Fibroblast of lung (primary cell): ENCODE results near the gene HERC2. TPM values are rescaled to one million over a fixed set of nuclear protein-coding genes. Genes with fewer than 3 reads are reported as not detected.

ENCODE experiments used
- DNase-seq, 2 donors: peaks; one replicate each; pipeline versions ENCODE4 v3.0.0 to v3.0.0-alpha.2; 2010; ENCODE audit warnings: low read depth in 2 of 2
- H2AFZ ChIP-seq: 2 replicates; pipeline ENCODE4 v1.5.1; 2012; ENCODE audit warnings: low read length, control low read depth, inconsistent platforms
- H3K27ac ChIP-seq: 2 replicates; pipeline ENCODE4 v1.5.1; 2011; ENCODE audit warnings: low read length, control low read depth; ENCODE audit not compliant: insufficient read depth
- H3K27me3 ChIP-seq: 2 replicates; pipeline ENCODE4 v1.5.1; 2011; ENCODE audit warnings: mild to moderate bottlenecking, low read length; ENCODE audit not compliant: control insufficient read depth, insufficient read depth
- H3K36me3 ChIP-seq: 2 replicates; pipeline ENCODE4 v1.5.1; 2011; ENCODE audit warnings: low read length; ENCODE audit not compliant: control insufficient read depth, insufficient read depth
- H3K4me1 ChIP-seq: 2 replicates; pipeline ENCODE4 v1.5.1; 2011; ENCODE audit warnings: low read length; ENCODE audit not compliant: control insufficient read depth, insufficient read depth; ENCODE audit errors: extremely low read depth
- H3K4me2 ChIP-seq: 2 replicates; pipeline ENCODE4 v1.5.1; 2011; ENCODE audit warnings: low read length, control low read depth; ENCODE audit not compliant: insufficient read depth; ENCODE audit errors: extremely low read depth
- H3K4me3 ChIP-seq, 4 experiments: fragments of 200-600 bp in 1 of 4; sonication (generic) in 1 of 4; replicated peaks in 1 of 4; 2 replicates each; pipeline ENCODE4 v1.5.1; 2011 to 2016; ENCODE audit warnings: low read length in 4 of 4, low read depth in 3 of 4, mild to moderate bottlenecking in 3 of 4, control low read depth in 2 of 4, inconsistent platforms in 1 of 4, mixed read lengths in 1 of 4; ENCODE audit not compliant: insufficient read depth in 1 of 4; ENCODE audit errors: control extremely low read depth in 1 of 4
- H3K79me2 ChIP-seq: 2 replicates; pipeline ENCODE4 v1.5.1; 2012; ENCODE audit warnings: mild to moderate bottlenecking, low read length, inconsistent platforms; ENCODE audit not compliant: control insufficient read depth, insufficient read depth
- H3K9ac ChIP-seq: 2 replicates; pipeline ENCODE4 v1.5.1; 2011; ENCODE audit warnings: mild to moderate bottlenecking, low read length, control low read depth; ENCODE audit not compliant: insufficient read depth
- H3K9me3 ChIP-seq: 2 replicates; pipeline ENCODE4 v1.5.1; 2012; ENCODE audit warnings: low read depth, low read length; ENCODE audit not compliant: control insufficient read depth, insufficient read depth
- H4K20me1 ChIP-seq: 2 replicates; pipeline ENCODE4 v1.5.1; 2011; ENCODE audit warnings: low read length; ENCODE audit not compliant: control insufficient read depth, insufficient read depth; ENCODE audit errors: extremely low read depth
- EZH2 ChIP-seq: IDR thresholded peaks from 2 replicates; pipeline ENCODE4 v1.5.1; 2012; ENCODE audit warnings: low read length, control low read depth, mild to moderate bottlenecking; ENCODE audit errors: missing control alignments
- polyA plus RNA-seq, 2 donors: library from polyadenylated mRNA; depleted of rRNA in 1 of 2; stranded (reverse) in 1 of 2; unstranded in 1 of 2; fragments of >200 nt; gene quantifications; 2 replicates each; pipeline ENCODE4 v1.2.1, GENCODE V29; 2011 to 2012; ENCODE audit warnings: missing spikeins in 1 of 2
- total RNA-seq: library from RNA; depleted of rRNA; stranded (reverse); fragments of >200 nt; gene quantifications from 2 replicates; pipeline ENCODE4 v1.2.1, GENCODE V29; 2014
- TF ChIP-seq, protein P1 (sequence below), 2 donors: IDR thresholded peaks in 1 of 2; conservative IDR thresholded peaks in 1 of 2; 1 replicate in 1 of 2; 2 replicates in 1 of 2; pipeline ENCODE4 v1.5.1; 2011 to 2012; ENCODE audit warnings: low read length in 2 of 2, control low read depth in 1 of 2, inconsistent platforms in 1 of 2, low read depth in 1 of 2, mild to moderate bottlenecking in 1 of 2

Gene HERC2
- total and polyA plus RNA-seq, 2 donors (not counting 1 experiment from before 2014, with no cell fraction given) = 12.4 to 55.8 TPM

- no peaks in the 10 kb centered on the region for H3K79me2 ChIP-seq
- peaks cover 16% of the 10 kb centered on the region for H3K36me3 ChIP-seq
- H3K4me1 ChIP-seq = no peaks in the 10 kb centered on the region
- H3K27me3 ChIP-seq = no peaks in the 10 kb centered on the region
- no peaks in the 10 kb centered on the region for H3K9me3 ChIP-seq
- no peak for TF ChIP-seq EZH2
- TF ChIP-seq, protein P1, sequence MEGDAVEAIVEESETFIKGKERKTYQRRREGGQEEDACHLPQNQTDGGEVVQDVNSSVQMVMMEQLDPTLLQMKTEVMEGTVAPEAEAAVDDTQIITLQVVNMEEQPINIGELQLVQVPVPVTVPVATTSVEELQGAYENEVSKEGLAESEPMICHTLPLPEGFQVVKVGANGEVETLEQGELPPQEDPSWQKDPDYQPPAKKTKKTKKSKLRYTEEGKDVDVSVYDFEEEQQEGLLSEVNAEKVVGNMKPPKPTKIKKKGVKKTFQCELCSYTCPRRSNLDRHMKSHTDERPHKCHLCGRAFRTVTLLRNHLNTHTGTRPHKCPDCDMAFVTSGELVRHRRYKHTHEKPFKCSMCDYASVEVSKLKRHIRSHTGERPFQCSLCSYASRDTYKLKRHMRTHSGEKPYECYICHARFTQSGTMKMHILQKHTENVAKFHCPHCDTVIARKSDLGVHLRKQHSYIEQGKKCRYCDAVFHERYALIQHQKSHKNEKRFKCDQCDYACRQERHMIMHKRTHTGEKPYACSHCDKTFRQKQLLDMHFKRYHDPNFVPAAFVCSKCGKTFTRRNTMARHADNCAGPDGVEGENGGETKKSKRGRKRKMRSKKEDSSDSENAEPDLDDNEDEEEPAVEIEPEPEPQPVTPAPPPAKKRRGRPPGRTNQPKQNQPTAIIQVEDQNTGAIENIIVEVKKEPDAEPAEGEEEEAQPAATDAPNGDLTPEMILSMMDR (conservative IDR thresholded peaks at IDR 0.05 in 1 of 2, IDR thresholded peaks at IDR 0.05 in 1 of 2; ENCODE audit: low read depth in 1 of 2, low read length in 2 of 2) = no peak
- no peak overlapping the region for H3K4me3 ChIP-seq
- DNase-seq = no peak
- H4K20me1 ChIP-seq = no peaks in the 10 kb centered on the region
- H3K27ac ChIP-seq = no peak overlapping the region
- H2AFZ ChIP-seq = no peak overlapping the region
- H3K4me2 ChIP-seq = no peak overlapping the region
- H3K9ac ChIP-seq = no peak overlapping the region
These were observed 211.5 kb downstream of the HERC2 start for GRCh38 chr15:28110481-28110881.

DNA sequence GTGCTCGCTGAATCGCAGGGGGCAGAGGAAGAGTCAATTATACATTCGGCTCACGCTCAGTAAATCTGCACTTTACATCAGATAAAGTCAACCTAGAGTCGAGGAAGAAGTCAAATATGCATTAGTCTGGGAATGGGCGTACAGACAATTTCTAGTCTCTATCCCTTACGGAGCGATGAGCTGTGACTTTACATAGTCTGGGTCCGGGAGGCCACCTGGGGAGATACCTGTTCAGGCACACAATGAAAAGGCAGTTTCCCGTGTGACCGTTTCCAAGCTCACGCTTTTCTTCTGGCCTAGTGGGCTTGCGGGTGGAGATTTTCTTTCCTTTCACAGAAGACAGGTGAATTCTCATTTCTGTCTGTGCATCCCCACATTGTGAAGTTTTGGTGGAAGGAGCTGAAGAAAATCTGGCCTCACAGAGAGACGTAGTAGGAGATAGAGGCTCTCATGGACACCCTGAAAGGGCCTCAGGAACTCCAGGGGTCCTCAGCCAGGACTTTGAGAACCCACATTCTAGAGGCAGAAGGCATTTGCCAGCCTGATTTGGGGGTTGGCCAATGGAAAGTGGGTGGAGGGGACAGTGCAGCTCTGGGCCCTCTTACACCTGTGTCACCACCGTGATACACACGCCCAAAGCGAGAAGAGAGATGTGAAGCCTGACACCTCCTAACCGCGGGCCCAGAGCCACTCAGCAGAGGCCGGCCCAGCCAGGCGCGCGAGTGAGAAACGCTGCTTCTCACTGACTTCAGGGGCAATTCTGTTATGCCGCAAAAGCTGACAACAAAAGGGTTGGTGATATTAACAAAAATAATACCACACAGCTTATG is 212.1 kb downstream of the HERC2 start:
- Histone ChIP-seq H3K27ac (no peak overlapping the region), H3K27me3 (no peaks in the 10 kb centered on the region)
- no peak for TF ChIP-seq EZH2
- TF ChIP-seq, protein P1 (conservative IDR thresholded peaks at IDR 0.05 in 1 of 2, IDR thresholded peaks at IDR 0.05 in 1 of 2; ENCODE audit: low read depth in 1 of 2, low read length in 2 of 2) = no peak

GRCh38 chr15:28107904-28108275 is 214.1 kb downstream of the HERC2 start:
- Histone ChIP-seq H3K79me2 (no peaks in the 10 kb centered on the region), H3K9me3 (no peaks in the 10 kb centered on the region), H3K9ac (no peak overlapping the region), H3K36me3 (peaks cover 7% of the 10 kb centered on the region), H2AFZ (no peak overlapping the region), H3K4me2 (no peak overlapping the region), H3K27me3 (no peaks in the 10 kb centered on the region), H4K20me1 (no peaks in the 10 kb centered on the region), H3K27ac (no peak overlapping the region), H3K4me1 (no peaks in the 10 kb centered on the region), H3K4me3 (no peak overlapping the region)
- no peak for TF ChIP-seq EZH2
- DNase-seq = no peak

More for the DNA sequence above, 212.1 kb downstream of the HERC2 start:
- H3K9ac ChIP-seq = no peak overlapping the region
- no peaks in the 10 kb centered on the region for H3K79me2 ChIP-seq
- H3K36me3 ChIP-seq = peaks cover 14% of the 10 kb centered on the region
- H3K4me3 ChIP-seq = no peak overlapping the region
- H3K4me2 ChIP-seq = no peak overlapping the region
- no peaks in the 10 kb centered on the region for H3K9me3 ChIP-seq
- H3K4me1 ChIP-seq = no peaks in the 10 kb centered on the region
- no peak overlapping the region for H2AFZ ChIP-seq
- no peak for DNase-seq
- no peaks in the 10 kb centered on the region for H4K20me1 ChIP-seq
